IPS-18c (cell line): ENCODE results near the gene FLRT2.

Source experiments
- H3K4me3 ChIP-seq: 2 replicates; pipeline ENCODE4 v1.7.0; 2013; ENCODE audit warnings: low read depth, mild to moderate bottlenecking, low read length, moderate library complexity; ENCODE audit not compliant: insufficient read depth
- H3K9me3 ChIP-seq: one replicate; pipeline ENCODE4 v1.6.1; 2013; ENCODE audit warnings: mild to moderate bottlenecking, low read length, moderate library complexity; ENCODE audit not compliant: control insufficient read depth, insufficient read depth

The FLRT2 gene, protein sequence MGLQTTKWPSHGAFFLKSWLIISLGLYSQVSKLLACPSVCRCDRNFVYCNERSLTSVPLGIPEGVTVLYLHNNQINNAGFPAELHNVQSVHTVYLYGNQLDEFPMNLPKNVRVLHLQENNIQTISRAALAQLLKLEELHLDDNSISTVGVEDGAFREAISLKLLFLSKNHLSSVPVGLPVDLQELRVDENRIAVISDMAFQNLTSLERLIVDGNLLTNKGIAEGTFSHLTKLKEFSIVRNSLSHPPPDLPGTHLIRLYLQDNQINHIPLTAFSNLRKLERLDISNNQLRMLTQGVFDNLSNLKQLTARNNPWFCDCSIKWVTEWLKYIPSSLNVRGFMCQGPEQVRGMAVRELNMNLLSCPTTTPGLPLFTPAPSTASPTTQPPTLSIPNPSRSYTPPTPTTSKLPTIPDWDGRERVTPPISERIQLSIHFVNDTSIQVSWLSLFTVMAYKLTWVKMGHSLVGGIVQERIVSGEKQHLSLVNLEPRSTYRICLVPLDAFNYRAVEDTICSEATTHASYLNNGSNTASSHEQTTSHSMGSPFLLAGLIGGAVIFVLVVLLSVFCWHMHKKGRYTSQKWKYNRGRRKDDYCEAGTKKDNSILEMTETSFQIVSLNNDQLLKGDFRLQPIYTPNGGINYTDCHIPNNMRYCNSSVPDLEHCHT

DNA sequence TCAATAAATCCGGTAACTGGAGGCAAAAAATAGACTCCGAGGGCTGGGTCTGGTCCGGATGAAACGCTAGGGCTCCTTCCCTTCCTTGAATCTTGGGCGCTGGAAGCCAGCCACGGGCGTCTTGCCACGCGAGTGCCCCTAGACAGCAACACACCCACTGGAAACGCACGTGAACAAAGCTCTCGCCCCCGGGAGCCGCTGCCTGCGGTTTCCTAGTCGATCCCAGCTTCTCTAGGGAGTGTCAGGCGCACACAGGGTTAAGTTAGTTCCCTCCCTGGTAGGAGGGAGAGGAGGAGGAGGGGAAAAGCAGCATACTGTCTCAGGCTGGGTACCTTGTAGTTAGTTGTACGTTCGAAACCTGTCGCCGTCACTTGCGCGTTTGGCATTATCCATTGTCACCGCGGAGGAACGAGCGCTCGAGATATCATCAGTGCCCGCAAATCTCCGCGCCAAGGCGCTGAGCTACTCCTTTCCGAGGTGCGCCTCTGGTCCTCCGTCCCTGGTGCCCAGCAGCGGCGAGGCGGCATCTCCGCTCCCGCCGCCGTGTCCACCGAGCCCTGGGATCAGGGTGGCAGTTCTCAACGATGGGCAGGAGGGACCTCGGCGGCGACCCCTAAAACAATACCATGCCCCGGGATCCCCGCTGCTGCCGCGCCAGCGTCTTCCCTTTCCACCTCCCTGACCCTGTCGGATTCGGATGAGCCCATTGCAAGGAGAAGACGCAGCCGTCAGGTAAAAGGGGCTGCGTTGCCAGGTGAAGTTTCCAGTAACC lies at the start of gene FLRT2:
Gene FLRT2, plus strand, starts transcription at position 342 of the 772 bp plus-strand sequence. CDS start 91,371 bp downstream, outside the sequence.
- Histone ChIP-seq H3K9me3 (no peaks in the 10 kb centered on the region), H3K4me3 (peak within 1 kb of the TSS; percentile 75)

DNA sequence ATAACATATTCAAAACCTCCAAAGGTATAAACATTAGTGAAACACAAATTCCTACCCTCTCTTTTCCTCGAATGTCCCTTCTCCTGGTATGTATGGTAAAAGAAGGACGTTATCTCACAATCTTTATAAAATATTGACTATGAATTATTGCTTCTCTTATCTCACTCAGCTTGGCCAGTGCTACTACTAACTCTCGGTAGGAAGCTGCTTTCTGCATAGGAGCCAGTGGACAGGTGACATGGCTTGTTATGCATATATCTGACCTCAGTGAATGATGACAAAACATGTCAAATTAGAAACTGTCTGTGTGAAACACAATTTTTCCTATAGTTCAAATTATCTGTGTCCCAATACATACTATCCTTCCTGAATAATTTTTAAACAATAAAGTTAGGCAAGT lies 48.5 kb upstream of the FLRT2 start:
- Histone ChIP-seq H3K4me3 (no peak overlapping the region), H3K9me3 (no peaks in the 10 kb centered on the region)

DNA sequence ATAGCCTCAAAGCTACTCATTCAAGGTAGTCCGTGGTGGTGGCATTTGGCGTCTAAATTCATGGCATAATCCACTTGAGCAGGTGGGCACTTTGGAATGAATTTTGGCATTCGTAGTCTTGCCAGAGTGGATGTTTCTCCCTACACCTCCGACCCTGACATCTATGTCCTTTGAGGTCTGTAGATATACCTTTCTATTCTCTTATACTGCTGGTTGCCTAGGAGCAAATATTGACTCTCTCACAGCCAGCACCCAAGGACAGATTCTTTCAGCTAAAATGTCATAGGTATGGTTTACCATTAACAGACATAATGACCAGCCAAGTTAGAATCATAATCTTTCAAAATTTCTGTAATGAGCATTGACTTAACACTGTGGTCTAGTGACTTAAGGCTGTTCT lies 47.4 kb upstream of the FLRT2 start:
- Histone ChIP-seq H3K9me3 (no peaks in the 10 kb centered on the region), H3K4me3 (no peak overlapping the region)

DNA sequence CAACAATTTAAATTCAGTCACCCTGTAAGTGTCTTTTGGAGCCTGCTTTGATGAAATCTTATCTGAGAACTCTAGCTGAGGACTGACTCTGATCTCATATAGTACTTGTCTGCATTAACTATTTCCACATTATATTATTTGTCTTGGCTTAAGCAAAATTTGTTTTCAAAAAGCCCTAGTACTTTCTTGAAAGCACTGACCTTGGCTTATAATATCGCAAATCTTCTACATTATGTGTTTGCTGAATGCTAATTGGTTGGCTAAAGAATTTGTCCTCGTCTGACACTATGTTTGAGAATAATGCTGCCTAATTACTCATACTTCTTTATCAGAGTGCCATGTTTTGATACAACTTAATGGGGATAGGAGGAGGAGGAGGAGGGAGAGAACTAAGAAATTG lies 46.9 kb upstream of the FLRT2 start:
- Histone ChIP-seq H3K9me3 (no peaks in the 10 kb centered on the region), H3K4me3 (no peak overlapping the region)

DNA sequence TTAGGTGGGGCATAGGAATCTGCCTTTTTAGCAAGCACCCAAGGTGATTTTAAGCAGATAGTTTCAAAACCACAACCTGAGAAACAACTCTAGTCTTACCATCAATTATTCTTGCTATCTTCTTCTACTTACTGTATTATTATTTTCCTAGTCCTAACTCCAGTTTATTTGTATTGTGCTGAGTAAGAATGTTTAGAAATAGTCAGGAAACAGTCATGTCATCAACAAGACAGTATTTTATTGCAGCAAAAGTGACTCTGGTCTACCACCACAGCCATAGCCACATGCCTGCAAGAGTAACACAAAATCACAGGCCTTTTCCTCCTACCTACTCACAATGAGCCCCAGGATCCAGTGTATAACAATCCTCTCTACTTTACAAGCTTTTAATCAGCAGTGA lies 46.3 kb upstream of the FLRT2 start:
- Histone ChIP-seq H3K4me3 (no peak overlapping the region), H3K9me3 (no peaks in the 10 kb centered on the region)

DNA sequence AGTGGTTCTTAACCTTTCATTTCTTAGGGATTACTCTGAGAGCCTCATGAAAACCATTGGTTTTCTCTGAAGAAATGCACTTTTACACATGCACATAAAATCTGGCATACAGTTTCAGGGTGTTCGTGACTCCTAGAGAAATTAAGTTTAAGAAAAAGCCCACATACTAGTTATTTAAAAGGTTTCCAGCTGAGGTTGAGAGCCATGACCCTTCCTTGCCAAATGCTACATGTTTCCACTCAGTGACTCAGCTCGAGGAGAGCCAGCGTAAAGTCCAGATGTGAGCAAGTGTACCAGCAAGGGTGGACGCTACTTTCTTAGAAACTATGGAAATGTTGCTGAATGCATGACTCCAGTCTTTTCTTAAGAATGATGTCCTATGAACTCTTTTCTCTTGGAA lies 42.7 kb upstream of the FLRT2 start:
- no peaks in the 10 kb centered on the region for H3K9me3 ChIP-seq
- no peak overlapping the region for H3K4me3 ChIP-seq

DNA sequence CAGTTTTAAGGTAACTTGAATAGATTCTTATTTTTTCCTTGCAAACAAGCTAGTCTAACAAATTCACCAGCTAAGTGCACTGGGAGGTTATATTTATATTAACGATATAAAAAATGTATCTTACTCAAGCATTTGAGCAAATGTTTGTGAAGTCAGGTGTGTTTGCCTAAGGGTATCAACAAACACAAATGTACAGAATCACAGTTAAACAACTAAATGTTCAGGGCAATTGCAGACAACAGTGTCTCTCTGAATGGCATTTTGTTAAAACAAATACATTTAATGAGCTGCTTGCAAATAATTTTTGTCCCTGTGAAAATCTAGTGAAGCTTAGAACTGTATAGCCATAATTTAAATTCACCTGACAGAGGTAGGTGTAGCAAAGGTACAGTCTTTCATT lies 28.2 kb upstream of the FLRT2 start:
- Histone ChIP-seq H3K9me3 (no peaks in the 10 kb centered on the region), H3K4me3 (no peak overlapping the region)

DNA sequence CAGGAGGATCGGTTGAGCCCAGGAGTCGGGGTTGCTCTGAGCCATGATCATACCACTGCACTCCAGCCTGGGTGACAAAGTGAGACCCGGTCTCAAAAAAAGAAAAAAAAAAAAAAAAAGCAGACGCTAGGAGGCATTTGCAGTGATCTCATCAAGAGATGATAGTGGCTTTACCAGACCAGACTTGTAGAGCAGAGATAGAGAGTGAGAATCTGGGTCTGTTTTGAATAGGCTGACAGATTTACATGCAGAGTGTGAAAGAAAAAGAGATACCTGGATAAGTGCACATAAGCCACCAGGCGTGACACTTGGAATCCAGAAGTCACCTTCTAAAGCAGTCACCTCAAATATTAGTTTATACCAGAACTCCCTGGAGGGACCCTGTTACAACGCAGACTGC lies 21.1 kb upstream of the FLRT2 start:
- Histone ChIP-seq H3K4me3 (no peak overlapping the region), H3K9me3 (no peaks in the 10 kb centered on the region)

DNA sequence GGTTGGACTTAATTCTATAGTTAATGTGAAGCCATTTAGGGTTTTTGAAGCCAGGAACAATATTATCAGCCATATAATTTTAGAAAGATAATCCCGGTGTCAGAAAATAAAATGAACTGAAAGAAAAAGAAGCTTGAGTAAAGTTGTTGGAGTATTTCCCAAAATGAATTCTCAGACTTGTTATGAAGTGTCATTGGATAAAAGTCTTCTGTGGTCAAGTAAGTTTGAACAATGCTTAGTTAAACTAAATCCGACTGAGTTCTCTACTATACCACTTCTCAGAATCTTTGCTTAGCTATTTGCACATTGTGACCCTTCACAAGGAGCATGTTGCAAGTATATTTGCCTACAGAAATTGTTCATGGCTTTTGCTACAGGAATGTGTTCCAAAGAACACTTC lies 17.5 kb upstream of the FLRT2 start:
- H3K9me3 ChIP-seq = no peaks in the 10 kb centered on the region

DNA sequence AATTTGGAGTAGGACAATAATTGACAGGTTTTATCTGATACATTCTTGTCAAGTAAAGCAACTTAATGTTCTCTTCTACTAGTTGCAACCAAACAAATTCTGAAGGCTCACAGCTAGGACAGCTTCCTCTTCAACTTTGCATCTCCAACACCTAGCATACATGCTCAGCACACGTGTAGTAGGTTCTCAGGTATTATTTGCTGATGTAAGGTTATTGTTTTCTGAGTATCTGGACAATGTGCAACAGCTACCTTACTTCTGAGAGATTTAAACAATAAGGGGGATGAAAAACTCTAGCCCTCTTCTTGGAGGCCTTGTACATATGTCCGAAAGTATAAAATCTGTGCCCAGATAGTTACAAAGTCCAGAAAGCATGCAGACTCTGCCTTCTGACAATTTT lies 15.5 kb upstream of the FLRT2 start:
- H3K4me3 ChIP-seq = no peak overlapping the region
- no peaks in the 10 kb centered on the region for H3K9me3 ChIP-seq

More for the DNA sequence above, 17.5 kb upstream of the FLRT2 start:
- H3K4me3 ChIP-seq = no peak overlapping the region

DNA sequence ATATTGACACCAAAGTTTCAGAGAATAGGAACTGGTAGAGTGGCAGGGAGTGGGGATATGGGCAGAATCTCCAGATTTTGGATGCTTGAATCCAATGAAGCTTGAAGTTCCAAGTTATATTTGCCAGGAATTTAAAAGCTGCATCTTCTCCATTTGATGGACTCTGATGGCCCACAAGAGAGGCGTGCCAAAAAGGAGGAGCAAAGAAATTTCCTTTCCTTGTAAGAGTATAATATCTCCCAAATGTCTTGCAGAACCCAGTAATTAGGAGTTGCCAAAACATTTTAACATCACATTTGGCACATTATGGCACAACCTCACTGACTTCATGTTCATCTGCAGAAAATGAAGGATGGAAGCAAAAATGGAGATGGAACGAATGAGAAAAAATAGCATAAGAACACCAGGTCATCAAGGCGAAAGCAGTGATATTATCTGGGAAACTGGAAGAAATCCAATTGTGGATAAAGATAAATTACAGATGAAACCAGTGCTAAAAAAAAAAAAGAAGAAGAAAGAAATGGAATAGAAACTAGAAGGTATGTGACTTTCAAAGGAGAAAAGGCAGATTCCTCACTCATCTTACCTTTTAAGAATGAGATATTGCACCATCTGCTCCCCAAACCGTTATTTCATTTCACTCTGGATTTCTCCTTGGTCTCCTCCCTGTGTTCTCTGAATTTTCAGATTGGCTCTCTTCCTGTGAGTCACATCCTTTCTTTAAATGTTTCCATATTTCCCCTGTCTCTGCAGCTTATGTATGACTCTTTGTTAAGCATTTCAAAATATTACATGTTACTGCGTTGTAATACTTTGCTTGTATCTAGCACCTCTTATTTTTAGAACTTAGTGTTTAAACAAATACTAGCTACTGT lies 13.5 kb upstream of the FLRT2 start:
- no peaks in the 10 kb centered on the region for H3K9me3 ChIP-seq
- H3K4me3 ChIP-seq = no peak overlapping the region

DNA sequence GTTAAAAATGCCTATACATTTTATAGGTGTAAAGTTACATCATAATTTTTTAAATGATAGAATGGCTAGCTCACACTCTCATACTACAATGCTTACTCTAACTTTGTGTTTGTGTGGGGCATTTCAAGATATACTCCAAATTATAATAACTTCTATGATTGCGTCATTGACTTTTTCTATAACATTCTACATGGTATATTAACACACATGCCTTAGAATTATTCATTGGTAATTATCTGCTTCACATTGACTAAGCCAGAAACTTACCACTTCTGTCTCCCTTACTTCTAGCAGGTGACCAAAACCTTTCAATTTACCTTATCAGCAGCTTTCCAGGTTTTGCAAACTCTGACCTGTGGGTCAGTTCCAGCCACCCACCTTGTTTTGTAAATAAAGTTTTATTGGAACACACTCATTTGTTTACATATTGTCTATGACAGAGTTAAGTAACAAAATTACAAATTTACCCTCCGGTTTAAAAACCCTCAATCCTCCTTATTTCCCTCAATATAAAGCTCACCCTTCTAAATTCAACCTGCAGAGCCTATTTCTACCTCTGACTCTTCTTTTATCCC lies 12.7 kb upstream of the FLRT2 start:
- Histone ChIP-seq H3K4me3 (no peak overlapping the region), H3K9me3 (no peaks in the 10 kb centered on the region)

DNA sequence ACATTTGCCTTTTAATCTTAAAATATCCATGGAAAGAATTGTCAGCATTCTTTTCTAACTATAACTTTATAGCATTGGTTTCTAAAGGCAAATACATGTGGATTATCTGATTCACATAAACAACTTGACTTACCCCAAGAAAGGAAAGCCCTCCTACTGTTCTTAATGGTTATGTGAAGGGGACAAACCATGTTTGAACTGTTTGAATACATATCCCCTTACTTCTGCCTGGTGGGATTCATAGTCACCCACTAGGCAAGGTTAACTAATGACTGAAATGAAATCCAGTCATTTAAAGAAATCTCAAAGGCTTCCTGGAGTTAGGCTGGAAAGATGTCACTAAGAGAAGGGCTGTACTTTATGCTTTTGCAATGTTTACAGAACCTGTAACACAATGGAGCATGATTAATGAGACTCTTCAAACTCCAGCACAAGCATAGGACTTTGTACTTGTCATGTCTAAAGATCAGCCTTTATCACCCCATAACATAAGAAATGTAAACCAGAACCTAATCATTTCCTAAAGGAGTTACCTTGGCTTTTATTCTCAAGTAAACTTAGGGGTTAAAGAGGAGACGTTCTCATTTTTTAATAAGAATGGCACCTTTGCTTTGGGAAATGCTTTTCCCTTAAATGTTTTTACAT lies 10.2 kb upstream of the FLRT2 start:
- no peak overlapping the region for H3K4me3 ChIP-seq
- no peaks in the 10 kb centered on the region for H3K9me3 ChIP-seq

DNA sequence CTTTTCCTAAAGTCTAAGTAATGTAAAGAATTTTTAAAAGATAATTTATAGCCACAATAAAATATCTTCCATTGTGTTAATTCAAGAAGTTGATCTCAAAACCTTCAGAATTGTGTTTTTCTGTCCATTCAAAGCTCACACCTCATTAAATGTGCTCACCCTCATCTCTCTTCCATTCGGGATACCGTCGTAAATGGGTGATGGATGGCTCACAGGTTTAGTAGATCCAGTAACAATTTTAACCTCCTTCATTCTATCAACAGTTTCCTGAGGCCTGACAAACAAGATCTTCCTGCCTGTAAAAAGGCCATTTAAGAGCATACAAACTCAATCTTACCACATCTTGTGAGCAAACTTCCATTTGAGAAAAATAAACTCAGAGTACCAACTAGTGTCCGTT lies 9.4 kb upstream of the FLRT2 start:
- H3K4me3 ChIP-seq = no peak overlapping the region
- no peaks in the 10 kb centered on the region for H3K9me3 ChIP-seq

DNA sequence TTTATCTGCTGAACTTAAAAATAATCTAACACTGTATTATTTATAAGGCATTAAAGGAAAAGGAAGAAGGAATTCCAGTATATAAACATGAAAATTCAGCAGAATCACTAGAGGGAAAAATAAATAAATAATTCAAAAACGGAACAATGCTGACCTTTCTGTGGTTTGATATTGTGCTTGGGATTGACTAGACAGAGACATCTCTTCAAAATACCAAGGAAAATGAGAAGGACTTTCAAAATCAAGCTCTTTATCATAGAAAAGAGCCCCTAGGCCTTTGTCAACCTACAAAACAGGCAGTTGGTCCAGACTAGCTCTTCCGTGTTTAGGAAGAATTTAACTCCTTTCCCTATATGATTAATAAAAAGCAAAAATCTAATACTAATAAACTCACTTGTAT lies 6.3 kb upstream of the FLRT2 start:
- H3K4me3 ChIP-seq = no peak overlapping the region
- H3K9me3 ChIP-seq = no peaks in the 10 kb centered on the region

DNA sequence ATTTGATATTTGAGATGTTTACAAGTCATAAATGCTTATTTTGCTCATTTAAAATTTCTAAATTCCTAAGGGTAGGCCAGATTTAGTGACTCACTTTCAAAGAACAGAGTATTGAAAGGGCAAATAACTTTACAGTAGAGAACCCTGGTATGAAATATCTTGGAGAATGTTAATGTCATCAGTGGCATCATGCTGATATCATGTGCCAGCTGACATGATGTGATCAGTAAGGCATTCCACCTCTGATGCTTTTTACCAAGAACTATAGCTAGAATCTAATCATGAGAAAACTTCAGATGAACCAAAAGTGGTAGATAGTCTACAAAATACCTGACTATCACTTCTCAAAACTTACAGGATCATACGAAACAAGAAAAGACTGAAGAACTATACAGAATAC lies 2.9 kb upstream of the FLRT2 start:
- Histone ChIP-seq H3K9me3 (no peaks in the 10 kb centered on the region), H3K4me3 (no peak overlapping the region)
